ENCODE data around the gene PCDHA1.

DNA sequence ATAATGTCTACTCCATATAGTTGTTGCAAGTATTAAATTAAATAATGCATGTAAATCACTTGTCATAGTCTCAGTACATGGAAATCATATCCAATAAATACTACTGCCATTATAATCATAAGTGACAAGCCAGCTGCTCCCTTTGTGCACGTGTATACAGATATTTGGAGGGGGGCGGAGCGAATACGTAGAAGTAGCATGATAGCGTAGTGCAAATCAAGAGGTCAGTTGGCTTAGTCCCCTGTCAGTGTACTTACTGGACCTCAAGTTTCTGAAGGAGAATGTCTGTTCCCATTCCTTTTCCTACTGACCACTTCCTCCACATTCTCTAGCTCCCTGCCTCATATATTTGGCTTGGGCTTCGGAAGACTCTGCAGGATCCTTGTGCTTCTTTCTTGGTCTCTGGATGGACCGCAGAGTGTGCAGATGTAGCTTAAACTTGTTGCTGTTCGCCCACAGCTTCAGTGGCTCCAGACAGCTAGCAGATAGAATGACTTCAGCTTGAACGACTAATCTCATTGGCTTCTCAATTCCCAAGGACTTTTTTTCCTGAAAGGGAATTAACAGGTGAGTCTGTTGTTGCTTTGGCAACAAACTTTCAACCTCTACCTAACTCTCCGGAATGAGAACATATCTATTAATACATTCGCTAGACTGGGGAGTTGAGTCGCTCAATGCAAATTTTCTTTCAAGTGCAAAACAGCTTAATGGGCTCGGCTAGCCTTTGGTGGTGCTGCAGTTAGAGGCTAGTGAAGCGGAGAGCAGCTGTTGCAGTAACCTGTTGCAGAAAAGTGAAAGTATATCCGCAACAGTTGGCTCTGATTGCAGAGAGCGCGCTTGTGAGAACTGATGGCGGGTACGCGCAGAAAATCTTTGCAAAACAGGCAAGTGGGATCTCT lies 264.9 kb downstream of the PCDHA1 start, which contains the start of gene PCDHB1:
- TF ChIP-seq GATA2 (IDR thresholded peaks at IDR 0.05; ENCODE audit: low read depth, low read length) = no peak
- TF ChIP-seq GATA3 (IDR thresholded peaks at IDR 0.05; ENCODE audit: low read depth, low read length) = no peak
